ENCODE measurements around the gene ZNF552. TPM values are rescaled to one million over a fixed set of nuclear protein-coding genes. Genes with fewer than 3 reads are reported as not detected.
A peak's percentile ranks its signal among the peaks of the same experiment; 100 is the strongest.

The ZNF552 gene
- total RNA-seq, 1 donor from 2014 or later, result 3.9 TPM

- no peak overlapping the region for H3K4me3 ChIP-seq
These were observed 37.9 kb downstream of the ZNF552 start for GRCh38 chr19:57776764-57777296.

GRCh38 chr19:57773488-57773887, 41.2 kb downstream of the ZNF552 start:
- TF ChIP-seq CTCF (IDR thresholded peaks at IDR 0.05; ENCODE audit: borderline replicate concordance), result no peak
- intact Hi-C loops (cut with micrococcal nuclease), result no loop called here
- Histone ChIP-seq H3K27me3 (ENCODE audit: low read depth) (no peaks in the 10 kb centered on the region), H3K4me3 (no peak overlapping the region), H3K4me1 (peaks cover 57% of the 10 kb centered on the region), H3K27ac (replicated peaks) (no peak overlapping the region), H3K36me3 (peaks cover 80% of the 10 kb centered on the region), H3K9me3 (replicated peaks) (peaks cover 76% of the 10 kb centered on the region)
- no peak for DNase-seq

More at GRCh38 chr19:57776764-57777296, 37.9 kb downstream of the ZNF552 start:
- intact Hi-C loops (cut with micrococcal nuclease), result no loop called here
- TF ChIP-seq CTCF (IDR thresholded peaks at IDR 0.05; ENCODE audit: borderline replicate concordance), result no peak
- no peak overlapping the region for H3K27ac ChIP-seq (replicated peaks)
- H3K4me1 ChIP-seq, result peaks cover 34% of the 10 kb centered on the region
- H3K9me3 ChIP-seq (replicated peaks), result peaks cover 100% of the 10 kb centered on the region
- H3K36me3 ChIP-seq, result peaks cover 100% of the 10 kb centered on the region
- no peaks in the 10 kb centered on the region for H3K27me3 ChIP-seq (ENCODE audit: low read depth)
- DNase-seq, result no peak

GRCh38 chr19:57771417-57771816, 43.3 kb downstream of the ZNF552 start:
- Histone ChIP-seq H3K9me3 (replicated peaks) (peaks cover 60% of the 10 kb centered on the region), H3K27me3 (ENCODE audit: low read depth) (no peaks in the 10 kb centered on the region), H3K4me3 (peak overlapping the region; percentile 100), H3K4me1 (peaks cover 53% of the 10 kb centered on the region), H3K27ac (replicated peaks) (no peak overlapping the region), H3K36me3 (peaks cover 59% of the 10 kb centered on the region)
- no peak for DNase-seq
- intact Hi-C loops (cut with micrococcal nuclease), result no loop called here
- TF ChIP-seq CTCF (IDR thresholded peaks at IDR 0.05; ENCODE audit: borderline replicate concordance), result no peak

GRCh38 chr19:57769345-57770131, 45.2 kb downstream of the ZNF552 start, which contains the start of gene ZNF586:
ZNF586 (plus strand) TSS chr19:57769676; CDS start chr19:57769843, 167 bp downstream.
- TF ChIP-seq CTCF (IDR thresholded peaks at IDR 0.05; ENCODE audit: borderline replicate concordance), result no peak
- intact Hi-C loops (cut with micrococcal nuclease), result no loop called here

GRCh38 chr19:57759096-57759495, 55.6 kb downstream of the ZNF552 start:
- DNase-seq, result no peak
- intact Hi-C loops (cut with micrococcal nuclease), result no loop called here
- TF ChIP-seq CTCF (IDR thresholded peaks at IDR 0.05; ENCODE audit: borderline replicate concordance), result no peak
- no peaks in the 10 kb centered on the region for H3K27me3 ChIP-seq (ENCODE audit: low read depth)
- H3K4me3 ChIP-seq, result no peak overlapping the region
- no peak overlapping the region for H3K27ac ChIP-seq (replicated peaks)
- H3K9me3 ChIP-seq (replicated peaks), result peaks cover 73% of the 10 kb centered on the region
- peaks cover 99% of the 10 kb centered on the region for H3K36me3 ChIP-seq
- H3K4me1 ChIP-seq, result no peaks in the 10 kb centered on the region

More at GRCh38 chr19:57769345-57770131, 45.2 kb downstream of the ZNF552 start, which contains the start of gene ZNF586:
- peaks cover 59% of the 10 kb centered on the region for H3K9me3 ChIP-seq (replicated peaks)
- peak; percentile 90 for DNase-seq
- peak within 1 kb of the TSS; percentile 100 for H3K4me3 ChIP-seq
- no peaks in the 10 kb centered on the region for H3K27me3 ChIP-seq (ENCODE audit: low read depth)
- peaks cover 54% of the 10 kb centered on the region for H3K36me3 ChIP-seq
- H3K27ac ChIP-seq (replicated peaks), result peak within 1 kb of the TSS; percentile 94
- H3K4me1 ChIP-seq, result peaks cover 44% of the 10 kb centered on the region

Measured in left ventricle myocardium inferior (tissue), 1 donor.